ENCODE data around the gene SPACDR. TPM values are rescaled to one million over a fixed set of nuclear protein-coding genes. Genes with fewer than 3 reads are reported as not detected.
A peak's percentile ranks its signal among the peaks of the same experiment; 100 is the strongest.

The SPACDR gene
- total and polyA plus RNA-seq, 9 of the 15 experiments (the other 6 are each of a cell fraction or from before 2014, with no cell fraction given): 0.07 to 0.55 (median 0.14) TPM; not detected in 1

DNA sequence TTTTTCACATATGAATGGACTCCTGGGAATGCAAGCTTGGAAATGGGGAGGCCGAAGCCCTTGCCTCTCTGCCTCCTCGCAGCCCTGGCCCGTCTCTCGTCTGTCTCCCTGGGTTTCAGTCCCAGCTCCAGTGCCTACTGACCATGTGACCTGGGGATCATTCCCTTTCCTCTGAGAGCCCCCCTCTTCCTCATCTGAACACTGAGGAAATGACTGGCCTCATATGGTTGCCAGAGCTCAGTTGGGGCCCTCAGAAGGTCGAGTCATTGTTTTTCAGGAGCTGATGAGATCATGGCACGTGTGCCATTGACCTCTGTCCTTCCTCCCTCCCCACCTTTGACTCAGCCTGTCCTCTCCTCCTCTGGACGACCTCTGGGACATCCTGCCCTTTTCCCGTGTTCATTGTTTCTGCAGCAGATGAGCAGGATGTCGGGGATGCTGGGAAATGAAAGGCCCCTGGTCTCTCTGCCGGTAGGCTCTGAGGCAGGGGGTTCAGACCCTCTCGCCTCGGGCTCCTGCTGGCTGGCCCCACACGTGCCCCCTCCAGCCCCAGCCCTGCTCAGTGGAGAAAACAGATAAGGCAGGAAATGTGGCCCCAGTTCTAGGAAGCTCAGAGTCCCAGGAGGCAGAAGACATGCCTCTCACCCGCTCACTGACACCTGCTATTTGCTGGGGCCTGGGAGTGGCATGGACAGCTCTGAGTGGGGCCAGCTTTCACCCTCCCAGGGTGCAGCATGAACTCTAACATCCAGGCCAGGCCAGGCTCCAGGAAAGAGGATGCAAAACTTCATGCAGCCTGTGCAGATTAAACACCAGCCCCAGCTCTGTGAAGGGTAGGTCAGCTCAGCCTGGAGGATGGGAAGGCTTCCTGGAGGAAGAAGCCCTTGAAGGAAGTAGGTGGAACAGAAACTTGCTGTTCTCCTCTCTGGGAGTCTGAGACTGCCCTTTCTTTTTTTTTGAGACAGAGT lies 19.5 kb downstream of the SPACDR start (continued):
- TF ChIP-seq, protein P1, sequence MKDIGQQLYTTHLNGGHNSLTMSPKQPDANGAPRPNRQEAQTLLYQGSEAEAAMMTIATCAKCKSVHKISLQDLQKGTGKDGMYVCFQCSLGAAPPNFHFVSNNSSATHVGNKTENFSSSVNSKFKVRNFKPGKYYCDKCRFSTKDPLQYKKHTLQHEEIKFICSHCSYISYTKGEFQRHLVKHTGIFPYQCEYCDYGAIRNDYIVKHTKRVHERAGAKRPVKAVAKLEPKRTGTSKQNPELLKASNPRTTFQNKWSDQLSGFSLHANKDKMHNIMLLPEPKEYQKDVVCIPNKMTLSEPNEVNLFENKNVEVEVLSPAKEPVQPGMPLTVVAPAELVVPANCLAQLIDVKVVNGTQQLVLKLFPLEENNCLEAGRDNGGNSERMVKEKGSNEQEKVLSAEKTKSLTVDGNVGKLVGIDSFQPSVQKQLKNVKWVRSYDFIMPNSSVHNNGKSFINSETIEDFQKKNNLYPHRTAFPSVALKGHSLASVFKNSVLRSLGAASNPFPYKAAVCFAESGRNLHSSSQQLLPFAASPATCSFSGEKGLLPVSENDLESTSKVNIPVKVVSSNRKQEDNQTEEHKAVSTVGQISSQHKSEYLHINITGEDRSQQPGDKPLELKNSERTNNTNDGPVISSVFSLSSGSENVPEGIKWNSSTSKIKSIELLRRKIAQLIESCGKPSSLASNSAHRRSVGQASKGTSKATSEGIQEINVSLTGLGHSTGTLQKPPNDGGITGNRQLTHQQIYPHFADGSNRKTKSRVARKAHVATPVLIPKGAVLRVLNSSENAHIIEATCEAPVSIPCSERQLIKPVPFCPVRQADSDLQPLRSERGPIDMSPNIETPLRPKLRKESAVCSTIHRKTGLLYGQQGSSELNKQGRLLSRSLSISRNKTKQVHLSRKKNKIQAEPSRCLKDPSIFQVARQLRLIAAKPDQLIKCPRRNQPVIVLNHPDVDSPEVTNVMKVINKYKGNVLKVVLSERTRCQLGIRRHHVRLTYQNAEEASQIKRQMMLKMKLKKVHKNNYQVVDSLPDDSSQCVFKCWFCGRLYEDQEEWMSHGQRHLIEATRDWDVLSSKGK (CRISPR knock-in tag; IDR thresholded peaks at IDR 0.05): no peak
- no peak for TF ChIP-seq MCM2 (IDR thresholded peaks at IDR 0.05; ENCODE audit: low read depth)
- TF ChIP-seq ZNF778 (CRISPR knock-in tag; IDR thresholded peaks at IDR 0.05): no peak
- no peak for TF ChIP-seq STAT5B (CRISPR knock-in tag; IDR thresholded peaks at IDR 0.05)
- TF ChIP-seq, protein P2, sequence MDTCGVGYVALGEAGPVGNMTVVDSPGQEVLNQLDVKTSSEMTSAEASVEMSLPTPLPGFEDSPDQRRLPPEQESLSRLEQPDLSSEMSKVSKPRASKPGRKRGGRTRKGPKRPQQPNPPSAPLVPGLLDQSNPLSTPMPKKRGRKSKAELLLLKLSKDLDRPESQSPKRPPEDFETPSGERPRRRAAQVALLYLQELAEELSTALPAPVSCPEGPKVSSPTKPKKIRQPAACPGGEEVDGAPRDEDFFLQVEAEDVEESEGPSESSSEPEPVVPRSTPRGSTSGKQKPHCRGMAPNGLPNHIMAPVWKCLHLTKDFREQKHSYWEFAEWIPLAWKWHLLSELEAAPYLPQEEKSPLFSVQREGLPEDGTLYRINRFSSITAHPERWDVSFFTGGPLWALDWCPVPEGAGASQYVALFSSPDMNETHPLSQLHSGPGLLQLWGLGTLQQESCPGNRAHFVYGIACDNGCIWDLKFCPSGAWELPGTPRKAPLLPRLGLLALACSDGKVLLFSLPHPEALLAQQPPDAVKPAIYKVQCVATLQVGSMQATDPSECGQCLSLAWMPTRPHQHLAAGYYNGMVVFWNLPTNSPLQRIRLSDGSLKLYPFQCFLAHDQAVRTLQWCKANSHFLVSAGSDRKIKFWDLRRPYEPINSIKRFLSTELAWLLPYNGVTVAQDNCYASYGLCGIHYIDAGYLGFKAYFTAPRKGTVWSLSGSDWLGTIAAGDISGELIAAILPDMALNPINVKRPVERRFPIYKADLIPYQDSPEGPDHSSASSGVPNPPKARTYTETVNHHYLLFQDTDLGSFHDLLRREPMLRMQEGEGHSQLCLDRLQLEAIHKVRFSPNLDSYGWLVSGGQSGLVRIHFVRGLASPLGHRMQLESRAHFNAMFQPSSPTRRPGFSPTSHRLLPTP (IDR thresholded peaks at IDR 0.05; ENCODE audit: borderline replicate concordance, extremely low read depth, insufficient read length): peak; percentile 31
- TF ChIP-seq PURB (CRISPR knock-in tag; IDR thresholded peaks at IDR 0.05; ENCODE audit: low read depth): no peak
- TF ChIP-seq ZNF239 (CRISPR knock-in tag; IDR thresholded peaks at IDR 0.05): no peak; the same call in 1 of the 2 replicates
- no peak for TF ChIP-seq CBX2 (IDR thresholded peaks at IDR 0.05; ENCODE audit: insufficient read depth, low read length, poor library complexity, severe bottlenecking)
- TF ChIP-seq ZNF212 (CRISPR knock-in tag; IDR thresholded peaks at IDR 0.05): no peak
- 0 out of 2 replicates have a peak, but pooled peaks have one; percentile 18 for TF ChIP-seq SREBF2 (CRISPR knock-in tag; IDR thresholded peaks at IDR 0.05)
- 0 out of 2 replicates have a peak, but pooled peaks have one; percentile 23 for TF ChIP-seq ZNF134 (CRISPR knock-in tag; conservative IDR thresholded peaks at IDR 0.05)
- peak; percentile 95 for TF ChIP-seq EP400 (IDR thresholded peaks at IDR 0.05)
- TF ChIP-seq ADNP (tag; IDR thresholded peaks at IDR 0.05): no peak
- TF ChIP-seq, protein P3, sequence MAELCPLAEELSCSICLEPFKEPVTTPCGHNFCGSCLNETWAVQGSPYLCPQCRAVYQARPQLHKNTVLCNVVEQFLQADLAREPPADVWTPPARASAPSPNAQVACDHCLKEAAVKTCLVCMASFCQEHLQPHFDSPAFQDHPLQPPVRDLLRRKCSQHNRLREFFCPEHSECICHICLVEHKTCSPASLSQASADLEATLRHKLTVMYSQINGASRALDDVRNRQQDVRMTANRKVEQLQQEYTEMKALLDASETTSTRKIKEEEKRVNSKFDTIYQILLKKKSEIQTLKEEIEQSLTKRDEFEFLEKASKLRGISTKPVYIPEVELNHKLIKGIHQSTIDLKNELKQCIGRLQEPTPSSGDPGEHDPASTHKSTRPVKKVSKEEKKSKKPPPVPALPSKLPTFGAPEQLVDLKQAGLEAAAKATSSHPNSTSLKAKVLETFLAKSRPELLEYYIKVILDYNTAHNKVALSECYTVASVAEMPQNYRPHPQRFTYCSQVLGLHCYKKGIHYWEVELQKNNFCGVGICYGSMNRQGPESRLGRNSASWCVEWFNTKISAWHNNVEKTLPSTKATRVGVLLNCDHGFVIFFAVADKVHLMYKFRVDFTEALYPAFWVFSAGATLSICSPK (IDR thresholded peaks at IDR 0.05; ENCODE audit: borderline replicate concordance): no peak
- TF ChIP-seq SIRT6 (IDR thresholded peaks at IDR 0.05; ENCODE audit: low read depth, low read length): no peak

Measured in K562 (cell line).